H1 (cell line): Measurements from ENCODE around the gene ZSCAN21. TPM values are rescaled to one million over a fixed set of nuclear protein-coding genes. Genes with fewer than 3 reads are reported as not detected.

Experiments used
- BCL11A ChIP-seq, 2 experiments: IDR thresholded peaks; one replicate each; pipeline ENCODE4 v1.6.1; 2011; ENCODE audit warnings: low read depth in 2 of 2, low read length in 2 of 2, mild to moderate bottlenecking in 2 of 2
- BRCA1 ChIP-seq: IDR thresholded peaks from 2 replicates; pipeline ENCODE4 v1.6.1; 2012; ENCODE audit warnings: low read depth, low read length, improper control_type of control experiment
- EGR1 ChIP-seq: IDR thresholded peaks from 2 replicates; pipeline ENCODE4 v1.6.1; 2011; ENCODE audit warnings: low read depth, low read length, borderline replicate concordance
- GABPA ChIP-seq: IDR thresholded peaks from 2 replicates; pipeline ENCODE4 v1.6.1; 2011; ENCODE audit warnings: mild to moderate bottlenecking, low read length, moderate library complexity, borderline replicate concordance; ENCODE audit not compliant: insufficient read depth
- JUN ChIP-seq: IDR thresholded peaks from 2 replicates; pipeline ENCODE4 v1.6.1; 2011; ENCODE audit warnings: low read depth, mild to moderate bottlenecking, improper control_type of control experiment, low read length
- JUND ChIP-seq: IDR thresholded peaks from 2 replicates; pipeline ENCODE4 v1.6.1; 2011; ENCODE audit warnings: mild to moderate bottlenecking, improper control_type of control experiment, low read length
- POU5F1 ChIP-seq: IDR thresholded peaks from 2 replicates; pipeline ENCODE4 v1.6.1; 2011; ENCODE audit warnings: low read depth, mild to moderate bottlenecking, low read length, moderate library complexity
- SUZ12 ChIP-seq: fragments of 200-600 bp; sonication (generic); IDR thresholded peaks from 2 replicates; pipeline ENCODE4 v1.6.1; 2012; ENCODE audit warnings: mild to moderate bottlenecking, inconsistent platforms, low read length, moderate library complexity, mixed read lengths
- TAF7 ChIP-seq: optimal IDR thresholded peaks from 2 replicates; pipeline ENCODE3; 2011; ENCODE audit warnings: low read depth, mild to moderate bottlenecking, inconsistent platforms, low read length, moderate library complexity, borderline replicate concordance
- TBP ChIP-seq: IDR thresholded peaks from 2 replicates; pipeline ENCODE4 v1.6.1; 2011; ENCODE audit warnings: low read depth, low read length, improper control_type of control experiment
- polyA plus RNA-seq, 7 experiments: library from polyadenylated mRNA; depleted of rRNA in 3 of 7; stranded (reverse) in 5 of 7; unstranded in 2 of 7; fragments of >200 nt in 5 of 7; fragments of 200-250 nt in 2 of 7; gene quantifications; 1 replicate in 5 of 7; 2 replicates in 1 of 7; 4 replicates in 1 of 7; pipeline versions ENCODE4 v1.2.1 to v1.2.3, GENCODE V29; 2011 to 2013; ENCODE audit warnings: missing spikeins in 2 of 7, mixed read lengths in 2 of 7
- total RNA-seq: library from RNA; stranded (reverse); fragmentation: NEBNext Ultra II Directional; extraction: Animal tissue kit (Norgen Biotek cat#: 25700); gene quantifications from 2 replicates; pipeline ENCODE4 v1.2.1, GENCODE V29; 2021
- TF ChIP-seq, protein P1 (sequence below): fragments of 300-600 bp; sonication (generic); IDR thresholded peaks from 2 replicates; pipeline ENCODE4 v1.7.1; 2012; ENCODE audit warnings: low read length, moderate library complexity, mild to moderate bottlenecking, inconsistent platforms; ENCODE audit not compliant: insufficient replicate concordance
- TF ChIP-seq, protein P2 (sequence below): IDR thresholded peaks from 2 replicates; pipeline ENCODE4 v1.6.1; 2012; ENCODE audit warnings: inconsistent platforms

ZSCAN21 gene
- total and polyA plus RNA-seq, 2 of the 8 experiments (the other 6 are each of a cell fraction or from before 2014, with no cell fraction given), result 15.4 to 26.1 TPM

DNA sequence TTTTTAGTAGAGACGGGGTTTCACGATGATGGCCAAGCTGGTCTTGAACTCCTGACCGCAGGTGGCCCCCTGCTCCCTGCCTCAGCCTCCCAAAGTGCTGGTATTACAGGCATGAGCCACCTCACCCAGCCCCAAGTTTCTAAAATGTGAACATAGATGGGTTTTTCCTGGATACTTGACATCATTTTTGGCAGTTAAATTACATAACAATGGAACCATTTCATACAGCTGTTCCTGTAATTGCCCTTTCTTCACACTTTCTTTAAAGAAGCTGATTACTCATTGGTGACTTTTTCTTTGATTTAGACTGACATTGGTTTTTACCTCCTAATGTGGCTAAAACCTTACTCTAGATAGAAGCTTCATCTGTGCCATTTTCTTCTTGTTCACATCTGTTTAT lies 28.3 kb upstream of the ZSCAN21 start (continued):
- TF ChIP-seq, protein P1, sequence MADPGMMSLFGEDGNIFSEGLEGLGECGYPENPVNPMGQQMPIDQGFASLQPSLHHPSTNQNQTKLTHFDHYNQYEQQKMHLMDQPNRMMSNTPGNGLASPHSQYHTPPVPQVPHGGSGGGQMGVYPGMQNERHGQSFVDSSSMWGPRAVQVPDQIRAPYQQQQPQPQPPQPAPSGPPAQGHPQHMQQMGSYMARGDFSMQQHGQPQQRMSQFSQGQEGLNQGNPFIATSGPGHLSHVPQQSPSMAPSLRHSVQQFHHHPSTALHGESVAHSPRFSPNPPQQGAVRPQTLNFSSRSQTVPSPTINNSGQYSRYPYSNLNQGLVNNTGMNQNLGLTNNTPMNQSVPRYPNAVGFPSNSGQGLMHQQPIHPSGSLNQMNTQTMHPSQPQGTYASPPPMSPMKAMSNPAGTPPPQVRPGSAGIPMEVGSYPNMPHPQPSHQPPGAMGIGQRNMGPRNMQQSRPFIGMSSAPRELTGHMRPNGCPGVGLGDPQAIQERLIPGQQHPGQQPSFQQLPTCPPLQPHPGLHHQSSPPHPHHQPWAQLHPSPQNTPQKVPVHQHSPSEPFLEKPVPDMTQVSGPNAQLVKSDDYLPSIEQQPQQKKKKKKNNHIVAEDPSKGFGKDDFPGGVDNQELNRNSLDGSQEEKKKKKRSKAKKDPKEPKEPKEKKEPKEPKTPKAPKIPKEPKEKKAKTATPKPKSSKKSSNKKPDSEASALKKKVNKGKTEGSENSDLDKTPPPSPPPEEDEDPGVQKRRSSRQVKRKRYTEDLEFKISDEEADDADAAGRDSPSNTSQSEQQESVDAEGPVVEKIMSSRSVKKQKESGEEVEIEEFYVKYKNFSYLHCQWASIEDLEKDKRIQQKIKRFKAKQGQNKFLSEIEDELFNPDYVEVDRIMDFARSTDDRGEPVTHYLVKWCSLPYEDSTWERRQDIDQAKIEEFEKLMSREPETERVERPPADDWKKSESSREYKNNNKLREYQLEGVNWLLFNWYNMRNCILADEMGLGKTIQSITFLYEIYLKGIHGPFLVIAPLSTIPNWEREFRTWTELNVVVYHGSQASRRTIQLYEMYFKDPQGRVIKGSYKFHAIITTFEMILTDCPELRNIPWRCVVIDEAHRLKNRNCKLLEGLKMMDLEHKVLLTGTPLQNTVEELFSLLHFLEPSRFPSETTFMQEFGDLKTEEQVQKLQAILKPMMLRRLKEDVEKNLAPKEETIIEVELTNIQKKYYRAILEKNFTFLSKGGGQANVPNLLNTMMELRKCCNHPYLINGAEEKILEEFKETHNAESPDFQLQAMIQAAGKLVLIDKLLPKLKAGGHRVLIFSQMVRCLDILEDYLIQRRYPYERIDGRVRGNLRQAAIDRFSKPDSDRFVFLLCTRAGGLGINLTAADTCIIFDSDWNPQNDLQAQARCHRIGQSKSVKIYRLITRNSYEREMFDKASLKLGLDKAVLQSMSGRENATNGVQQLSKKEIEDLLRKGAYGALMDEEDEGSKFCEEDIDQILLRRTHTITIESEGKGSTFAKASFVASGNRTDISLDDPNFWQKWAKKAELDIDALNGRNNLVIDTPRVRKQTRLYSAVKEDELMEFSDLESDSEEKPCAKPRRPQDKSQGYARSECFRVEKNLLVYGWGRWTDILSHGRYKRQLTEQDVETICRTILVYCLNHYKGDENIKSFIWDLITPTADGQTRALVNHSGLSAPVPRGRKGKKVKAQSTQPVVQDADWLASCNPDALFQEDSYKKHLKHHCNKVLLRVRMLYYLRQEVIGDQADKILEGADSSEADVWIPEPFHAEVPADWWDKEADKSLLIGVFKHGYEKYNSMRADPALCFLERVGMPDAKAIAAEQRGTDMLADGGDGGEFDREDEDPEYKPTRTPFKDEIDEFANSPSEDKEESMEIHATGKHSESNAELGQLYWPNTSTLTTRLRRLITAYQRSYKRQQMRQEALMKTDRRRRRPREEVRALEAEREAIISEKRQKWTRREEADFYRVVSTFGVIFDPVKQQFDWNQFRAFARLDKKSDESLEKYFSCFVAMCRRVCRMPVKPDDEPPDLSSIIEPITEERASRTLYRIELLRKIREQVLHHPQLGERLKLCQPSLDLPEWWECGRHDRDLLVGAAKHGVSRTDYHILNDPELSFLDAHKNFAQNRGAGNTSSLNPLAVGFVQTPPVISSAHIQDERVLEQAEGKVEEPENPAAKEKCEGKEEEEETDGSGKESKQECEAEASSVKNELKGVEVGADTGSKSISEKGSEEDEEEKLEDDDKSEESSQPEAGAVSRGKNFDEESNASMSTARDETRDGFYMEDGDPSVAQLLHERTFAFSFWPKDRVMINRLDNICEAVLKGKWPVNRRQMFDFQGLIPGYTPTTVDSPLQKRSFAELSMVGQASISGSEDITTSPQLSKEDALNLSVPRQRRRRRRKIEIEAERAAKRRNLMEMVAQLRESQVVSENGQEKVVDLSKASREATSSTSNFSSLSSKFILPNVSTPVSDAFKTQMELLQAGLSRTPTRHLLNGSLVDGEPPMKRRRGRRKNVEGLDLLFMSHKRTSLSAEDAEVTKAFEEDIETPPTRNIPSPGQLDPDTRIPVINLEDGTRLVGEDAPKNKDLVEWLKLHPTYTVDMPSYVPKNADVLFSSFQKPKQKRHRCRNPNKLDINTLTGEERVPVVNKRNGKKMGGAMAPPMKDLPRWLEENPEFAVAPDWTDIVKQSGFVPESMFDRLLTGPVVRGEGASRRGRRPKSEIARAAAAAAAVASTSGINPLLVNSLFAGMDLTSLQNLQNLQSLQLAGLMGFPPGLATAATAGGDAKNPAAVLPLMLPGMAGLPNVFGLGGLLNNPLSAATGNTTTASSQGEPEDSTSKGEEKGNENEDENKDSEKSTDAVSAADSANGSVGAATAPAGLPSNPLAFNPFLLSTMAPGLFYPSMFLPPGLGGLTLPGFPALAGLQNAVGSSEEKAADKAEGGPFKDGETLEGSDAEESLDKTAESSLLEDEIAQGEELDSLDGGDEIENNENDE, result no peak
- TF ChIP-seq BRCA1 (no peak), TBP (no peak), TAF7 (no peak), SUZ12 (no peak), JUND (no peak), JUN (no peak), BCL11A (IDR thresholded peaks at IDR 0.05; ENCODE audit: low read depth in 2 of 2, low read length in 2 of 2) (no peak), POU5F1 (no peak), GABPA (no peak), EGR1 (no peak)
- TF ChIP-seq, protein P2, sequence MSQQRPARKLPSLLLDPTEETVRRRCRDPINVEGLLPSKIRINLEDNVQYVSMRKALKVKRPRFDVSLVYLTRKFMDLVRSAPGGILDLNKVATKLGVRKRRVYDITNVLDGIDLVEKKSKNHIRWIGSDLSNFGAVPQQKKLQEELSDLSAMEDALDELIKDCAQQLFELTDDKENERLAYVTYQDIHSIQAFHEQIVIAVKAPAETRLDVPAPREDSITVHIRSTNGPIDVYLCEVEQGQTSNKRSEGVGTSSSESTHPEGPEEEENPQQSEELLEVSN, result no peak
